GM21529 (cell line): ENCODE measurements around the gene DHRS7B.
"Not testable (repeated sequence)": the region's sequence is repeated elsewhere in the genome, so short reads cannot be mapped to it uniquely, and the experiment has no call there.

Source experiments
- ATAC-seq: cut with Tn5 transposase; IDR thresholded peaks from one replicate; pipeline ENCODE4 v1.9.1; 2021; ENCODE audit not compliant: unreplicated experiment

The DHRS7B gene

GRCh38 chr17:21176773-21177395, 50.1 kb downstream of the DHRS7B start:
- no peak for ATAC-seq

GRCh38 chr17:21177401-21177800, 50.6 kb downstream of the DHRS7B start:
- ATAC-seq: no peak

- no peak for ATAC-seq
Observed at GRCh38 chr17:21177854-21178600, 51.3 kb downstream of the DHRS7B start.

GRCh38 chr17:21183468-21183867, 56.7 kb downstream of the DHRS7B start:
- ATAC-seq: no peak

GRCh38 chr17:21184570-21184969, 57.8 kb downstream of the DHRS7B start:
- ATAC-seq: no peak

- ATAC-seq: no peak
Observed at GRCh38 chr17:21185061-21185460, 58.3 kb downstream of the DHRS7B start.

- ATAC-seq: no peak
Observed at GRCh38 chr17:21186399-21187187, 59.8 kb downstream of the DHRS7B start.

- no peak for ATAC-seq
Observed at GRCh38 chr17:21189361-21189760, 62.6 kb downstream of the DHRS7B start.

GRCh38 chr17:21190078-21190477, 63.3 kb downstream of the DHRS7B start:
- no peak for ATAC-seq

- no peak for ATAC-seq
Observed at GRCh38 chr17:21191698-21192097, 64.9 kb downstream of the DHRS7B start.

GRCh38 chr17:21192414-21192813, 65.7 kb downstream of the DHRS7B start:
- not testable (repeated sequence) for ATAC-seq

- ATAC-seq: no peak
Observed at GRCh38 chr17:21193031-21193430, 66.3 kb downstream of the DHRS7B start.

- ATAC-seq: no peak
Observed at GRCh38 chr17:21194226-21194625, 67.5 kb downstream of the DHRS7B start.

GRCh38 chr17:21194703-21195102, 67.9 kb downstream of the DHRS7B start:
- ATAC-seq: no peak

GRCh38 chr17:21196126-21196525, 69.4 kb downstream of the DHRS7B start:
- no peak for ATAC-seq

GRCh38 chr17:21198411-21198810, 71.6 kb downstream of the DHRS7B start:
- no peak for ATAC-seq

- no peak for ATAC-seq
Observed at GRCh38 chr17:21199311-21199710, 72.5 kb downstream of the DHRS7B start.

- no peak for ATAC-seq
Observed at GRCh38 chr17:21199856-21200255, 73.1 kb downstream of the DHRS7B start.

GRCh38 chr17:21200590-21201297, 74.0 kb downstream of the DHRS7B start:
- no peak for ATAC-seq

GRCh38 chr17:21201298-21201595, 74.5 kb downstream of the DHRS7B start:
- ATAC-seq: no peak

GRCh38 chr17:21201874-21202273, 75.1 kb downstream of the DHRS7B start:
- ATAC-seq: no peak
